ENCODE measurements around the gene KDM6A.

DNA sequence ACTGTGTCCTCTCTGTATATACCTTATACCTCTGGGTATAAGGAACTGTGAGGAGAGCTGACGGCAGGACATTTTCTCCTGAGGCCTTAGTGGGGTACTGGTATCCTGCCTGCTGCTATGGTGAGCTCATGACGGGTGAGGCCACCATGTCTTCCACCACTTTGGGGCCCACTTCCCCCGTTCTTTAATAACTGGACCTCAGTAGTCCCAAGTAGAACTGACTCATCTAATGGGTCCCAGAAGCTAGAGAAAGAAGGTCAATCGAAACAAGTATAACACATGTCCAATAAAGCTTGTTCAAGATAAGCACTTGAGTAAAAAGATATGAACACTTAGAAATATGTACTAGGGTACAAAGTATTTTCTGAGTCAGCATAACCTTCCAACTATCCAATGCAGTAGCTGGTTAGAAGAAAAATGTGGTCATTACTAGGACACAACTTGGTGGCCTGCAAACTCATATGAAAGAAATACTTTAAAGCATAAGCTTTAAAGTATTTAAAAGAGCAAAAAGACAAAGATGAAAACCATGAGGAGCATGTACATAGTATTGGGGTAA lies 256.0 kb downstream of the KDM6A start:
- TF ChIP-seq, protein P1, sequence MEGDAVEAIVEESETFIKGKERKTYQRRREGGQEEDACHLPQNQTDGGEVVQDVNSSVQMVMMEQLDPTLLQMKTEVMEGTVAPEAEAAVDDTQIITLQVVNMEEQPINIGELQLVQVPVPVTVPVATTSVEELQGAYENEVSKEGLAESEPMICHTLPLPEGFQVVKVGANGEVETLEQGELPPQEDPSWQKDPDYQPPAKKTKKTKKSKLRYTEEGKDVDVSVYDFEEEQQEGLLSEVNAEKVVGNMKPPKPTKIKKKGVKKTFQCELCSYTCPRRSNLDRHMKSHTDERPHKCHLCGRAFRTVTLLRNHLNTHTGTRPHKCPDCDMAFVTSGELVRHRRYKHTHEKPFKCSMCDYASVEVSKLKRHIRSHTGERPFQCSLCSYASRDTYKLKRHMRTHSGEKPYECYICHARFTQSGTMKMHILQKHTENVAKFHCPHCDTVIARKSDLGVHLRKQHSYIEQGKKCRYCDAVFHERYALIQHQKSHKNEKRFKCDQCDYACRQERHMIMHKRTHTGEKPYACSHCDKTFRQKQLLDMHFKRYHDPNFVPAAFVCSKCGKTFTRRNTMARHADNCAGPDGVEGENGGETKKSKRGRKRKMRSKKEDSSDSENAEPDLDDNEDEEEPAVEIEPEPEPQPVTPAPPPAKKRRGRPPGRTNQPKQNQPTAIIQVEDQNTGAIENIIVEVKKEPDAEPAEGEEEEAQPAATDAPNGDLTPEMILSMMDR (IDR thresholded peaks at IDR 0.05; ENCODE audit: low read length): no peak
- no peak for TF ChIP-seq EZH2 (IDR thresholded peaks at IDR 0.05; ENCODE audit: borderline replicate concordance, low read length)
